Measurements from ENCODE around the gene SASH1.

DNA sequence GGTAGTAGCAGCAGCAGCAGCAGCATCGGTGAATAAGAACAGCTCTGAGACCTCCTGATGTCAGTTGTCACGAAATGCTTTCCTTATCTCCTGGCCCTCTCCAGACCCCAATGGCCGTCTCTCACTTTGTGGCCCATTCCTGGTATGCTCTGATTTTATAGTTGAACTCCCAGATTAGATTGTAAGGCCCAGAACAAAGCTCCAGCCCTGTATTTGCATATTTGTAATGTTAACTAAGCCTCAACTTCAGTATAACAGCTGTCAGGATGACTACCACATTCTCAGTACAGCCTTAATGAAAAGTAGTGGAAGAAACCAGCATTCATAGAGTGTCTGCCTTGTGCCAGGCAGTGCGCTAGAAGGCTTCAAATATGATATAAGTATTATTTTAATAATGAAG, 180.9 kb downstream of the SASH1 start:
- TF ChIP-seq, protein P1, sequence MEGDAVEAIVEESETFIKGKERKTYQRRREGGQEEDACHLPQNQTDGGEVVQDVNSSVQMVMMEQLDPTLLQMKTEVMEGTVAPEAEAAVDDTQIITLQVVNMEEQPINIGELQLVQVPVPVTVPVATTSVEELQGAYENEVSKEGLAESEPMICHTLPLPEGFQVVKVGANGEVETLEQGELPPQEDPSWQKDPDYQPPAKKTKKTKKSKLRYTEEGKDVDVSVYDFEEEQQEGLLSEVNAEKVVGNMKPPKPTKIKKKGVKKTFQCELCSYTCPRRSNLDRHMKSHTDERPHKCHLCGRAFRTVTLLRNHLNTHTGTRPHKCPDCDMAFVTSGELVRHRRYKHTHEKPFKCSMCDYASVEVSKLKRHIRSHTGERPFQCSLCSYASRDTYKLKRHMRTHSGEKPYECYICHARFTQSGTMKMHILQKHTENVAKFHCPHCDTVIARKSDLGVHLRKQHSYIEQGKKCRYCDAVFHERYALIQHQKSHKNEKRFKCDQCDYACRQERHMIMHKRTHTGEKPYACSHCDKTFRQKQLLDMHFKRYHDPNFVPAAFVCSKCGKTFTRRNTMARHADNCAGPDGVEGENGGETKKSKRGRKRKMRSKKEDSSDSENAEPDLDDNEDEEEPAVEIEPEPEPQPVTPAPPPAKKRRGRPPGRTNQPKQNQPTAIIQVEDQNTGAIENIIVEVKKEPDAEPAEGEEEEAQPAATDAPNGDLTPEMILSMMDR (IDR thresholded peaks at IDR 0.05) = no peak
- TF ChIP-seq POLR2AphosphoS5 (IDR thresholded peaks at IDR 0.05; ENCODE audit: low read depth, low read length) (no peak), TCF7L2 (IDR thresholded peaks at IDR 0.05; ENCODE audit: low read depth, low read length) (no peak), SIN3A (IDR thresholded peaks at IDR 0.05; ENCODE audit: borderline replicate concordance, insufficient read depth, low read depth, low read length) (no peak)
- TF ChIP-seq, protein P2, sequence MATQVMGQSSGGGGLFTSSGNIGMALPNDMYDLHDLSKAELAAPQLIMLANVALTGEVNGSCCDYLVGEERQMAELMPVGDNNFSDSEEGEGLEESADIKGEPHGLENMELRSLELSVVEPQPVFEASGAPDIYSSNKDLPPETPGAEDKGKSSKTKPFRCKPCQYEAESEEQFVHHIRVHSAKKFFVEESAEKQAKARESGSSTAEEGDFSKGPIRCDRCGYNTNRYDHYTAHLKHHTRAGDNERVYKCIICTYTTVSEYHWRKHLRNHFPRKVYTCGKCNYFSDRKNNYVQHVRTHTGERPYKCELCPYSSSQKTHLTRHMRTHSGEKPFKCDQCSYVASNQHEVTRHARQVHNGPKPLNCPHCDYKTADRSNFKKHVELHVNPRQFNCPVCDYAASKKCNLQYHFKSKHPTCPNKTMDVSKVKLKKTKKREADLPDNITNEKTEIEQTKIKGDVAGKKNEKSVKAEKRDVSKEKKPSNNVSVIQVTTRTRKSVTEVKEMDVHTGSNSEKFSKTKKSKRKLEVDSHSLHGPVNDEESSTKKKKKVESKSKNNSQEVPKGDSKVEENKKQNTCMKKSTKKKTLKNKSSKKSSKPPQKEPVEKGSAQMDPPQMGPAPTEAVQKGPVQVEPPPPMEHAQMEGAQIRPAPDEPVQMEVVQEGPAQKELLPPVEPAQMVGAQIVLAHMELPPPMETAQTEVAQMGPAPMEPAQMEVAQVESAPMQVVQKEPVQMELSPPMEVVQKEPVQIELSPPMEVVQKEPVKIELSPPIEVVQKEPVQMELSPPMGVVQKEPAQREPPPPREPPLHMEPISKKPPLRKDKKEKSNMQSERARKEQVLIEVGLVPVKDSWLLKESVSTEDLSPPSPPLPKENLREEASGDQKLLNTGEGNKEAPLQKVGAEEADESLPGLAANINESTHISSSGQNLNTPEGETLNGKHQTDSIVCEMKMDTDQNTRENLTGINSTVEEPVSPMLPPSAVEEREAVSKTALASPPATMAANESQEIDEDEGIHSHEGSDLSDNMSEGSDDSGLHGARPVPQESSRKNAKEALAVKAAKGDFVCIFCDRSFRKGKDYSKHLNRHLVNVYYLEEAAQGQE (IDR thresholded peaks at IDR 0.05; ENCODE audit: insufficient read depth in 1 of 2, low read depth in 2 of 2, low read length in 1 of 2) = no peak
